Adrenal gland (tissue), 12 donors: ENCODE results near the gene RNPEP. TPM values are rescaled to one million over a fixed set of nuclear protein-coding genes. Genes with fewer than 3 reads are reported as not detected.

ENCODE experiments used
- DNase-seq, 7 donors: peaks; one replicate each; pipeline ENCODE4 v3.0.0-alpha.2; 2019 to 2020
- H3K27ac ChIP-seq, 5 donors: fragments of 200-600 bp; sonication (generic) in 4 of 5; 1 replicate in 3 of 5; 2 replicates in 2 of 5; pipeline versions ENCODE4 v1.5.1 to v1.8.0; 2016 to 2020; ENCODE audit warnings: mild to moderate bottlenecking in 1 of 5
- H3K27me3 ChIP-seq: fragments of 200-600 bp; 2 replicates; pipeline ENCODE4 v1.8.0; 2021
- H3K36me3 ChIP-seq, 2 donors: fragments of 200-600 bp; replicated peaks in 1 of 2; 1 replicate in 1 of 2; 2 replicates in 1 of 2; pipeline versions ENCODE4 v1.5.1 to v1.8.0; 2018 to 2022
- H3K4me1 ChIP-seq, 2 donors: fragments of 200-600 bp; replicated peaks in 1 of 2; 1 replicate in 1 of 2; 2 replicates in 1 of 2; pipeline versions ENCODE4 v1.5.1 to v1.8.0; 2018 to 2021
- H3K4me3 ChIP-seq, 4 donors: fragments of 200-600 bp; sonication (generic) in 3 of 4; one replicate each; pipeline ENCODE4 v1.5.1; 2016 to 2018
- H3K9me3 ChIP-seq, 3 donors: fragments of 200-600 bp; sonication (generic) in 1 of 3; replicated peaks in 1 of 3; 1 replicate in 2 of 3; 2 replicates in 1 of 3; pipeline versions ENCODE4 v1.5.1 to v1.8.0; 2016 to 2021
- POLR2A ChIP-seq, 2 donors: fragments of 450-650 bp; IDR thresholded peaks; one replicate each; pipeline ENCODE4 v1.6.1; 2017; ENCODE audit warnings: antibody characterized with exemption in 2 of 2, mild to moderate bottlenecking in 2 of 2, moderate library complexity in 1 of 2
- WGBS, 4 donors: extraction: QIAGEN DNeasy Blood & Tissue Kit in 2 of 4; methylation state at CpG; one replicate each; pipeline versions ENCODE4 v1.1.5 to v1.1.7; 2013 to 2017; 5-methylcytosine and 5-hydroxymethylcytosine counted together
- intact Hi-C, 2 donors: fragments of 100-400 bp; cut with DNase I; formaldehyde crosslinking; loops; one replicate each; pipeline versions ENCODE4 v1.14.1 to v1.15.0; 2022 to 2023
- polyA plus RNA-seq, 3 donors: library from polyadenylated mRNA; stranded (reverse); fragments of 200-250 nt in 2 of 3; fragments of 350-450 nt in 1 of 3; fragmentation: Illumina TruSeq in 1 of 3; extraction: RNeasy Lipid Tissue Mini Kit (QIAGEN cat#74804) in 1 of 3; gene quantifications; one replicate each; pipeline ENCODE4 v1.2.3, GENCODE V29; 2013 to 2014
- total RNA-seq, 9 donors: library from RNA; depleted of rRNA in 4 of 9; stranded (reverse); fragments of >200 nt in 4 of 9; fragments of 120-200 nt in 1 of 9; fragmentation: NEBNext Ultra II Directional in 1 of 9; extraction: Animal tissue kit (Norgen Biotek cat#: 25700) in 1 of 9; gene quantifications; one replicate each; pipeline versions ENCODE4 v1.1.0 to v1.2.4, GENCODE V29; 2013 to 2023
- TF ChIP-seq, protein P1 (sequence below), 6 experiments: fragments of 450-650 bp in 4 of 6; fragments of 200-600 bp in 2 of 6; sonication (generic) in 1 of 6; IDR thresholded peaks; 1 replicate in 5 of 6; 2 replicates in 1 of 6; pipeline versions ENCODE4 v1.5.1 to v1.8.0; 2016 to 2021; ENCODE audit warnings: antibody characterized with exemption in 6 of 6, mild to moderate bottlenecking in 2 of 6, moderate library complexity in 1 of 6
- donor health status: healthy with polysubstance abuse.
- donor health status: Bipolar disorder and iron deficiency.
- donor health status: DM: yes; HTN: yes; CAD: no.
- donor health status: DM: no; HTN: no; CAD: no.
- donor health status: DM: no; HTN: no; CAD: no.
- donor health status: DM: yes; HTN: yes; CAD: no.

The RNPEP gene
- total and polyA plus RNA-seq, 12 donors: 28.9 to 99.6 (median 62.2) TPM

DNA sequence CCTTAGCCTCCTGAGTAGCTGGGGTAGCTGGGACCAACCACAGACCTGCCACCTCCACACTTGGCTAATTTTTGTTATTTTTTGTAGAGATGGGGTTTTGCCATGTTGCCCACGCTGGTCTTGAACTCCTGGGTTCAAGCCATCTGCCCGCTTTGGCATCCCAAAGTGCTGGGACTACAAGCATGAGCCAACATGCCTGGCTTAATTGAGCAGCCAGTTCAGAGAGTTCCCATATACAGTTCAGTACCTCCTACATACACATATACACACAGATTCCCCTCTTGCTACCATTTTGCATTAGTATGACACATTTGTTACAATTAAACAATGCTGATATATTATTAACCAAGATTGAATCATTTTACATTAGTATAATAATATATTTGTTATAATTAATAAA, 2.9 kb downstream of the RNPEP start:
- H3K4me1 ChIP-seq: peaks cover 0 to 6% of the 10 kb centered on the region in 2 donors

DNA sequence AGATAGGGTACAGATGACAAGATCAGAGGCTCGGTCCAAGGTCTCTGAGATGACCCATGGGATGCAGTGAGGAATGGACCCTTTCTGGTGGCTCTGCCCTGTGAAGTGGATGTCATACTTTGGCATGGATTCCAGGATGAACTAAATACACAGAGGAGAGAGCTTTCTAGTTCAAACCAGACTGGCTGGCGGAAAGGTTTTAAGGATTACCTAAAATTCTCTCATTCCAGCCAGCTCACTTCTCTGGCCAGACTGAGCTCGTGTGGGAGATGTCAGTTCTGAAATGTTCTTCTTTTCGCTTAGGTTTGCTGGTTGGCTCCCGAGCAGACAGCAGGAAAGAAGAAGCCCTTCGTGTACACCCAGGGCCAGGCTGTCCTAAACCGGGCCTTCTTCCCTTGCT, 6.2 kb downstream of the RNPEP start:
- peak in 2 of 7 donors; percentile 5 to 29 for DNase-seq
- Histone ChIP-seq H3K9me3 (no peaks in the 10 kb centered on the region), H3K4me1 (peaks cover 0 to 12% of the 10 kb centered on the region in 2 donors), H3K27me3 (no peaks in the 10 kb centered on the region), H3K36me3 (peaks cover 0 to 50% of the 10 kb centered on the region in 2 donors), H3K4me3 (no peak overlapping the region), H3K27ac (no peak overlapping the region)
- TF ChIP-seq, protein P1, sequence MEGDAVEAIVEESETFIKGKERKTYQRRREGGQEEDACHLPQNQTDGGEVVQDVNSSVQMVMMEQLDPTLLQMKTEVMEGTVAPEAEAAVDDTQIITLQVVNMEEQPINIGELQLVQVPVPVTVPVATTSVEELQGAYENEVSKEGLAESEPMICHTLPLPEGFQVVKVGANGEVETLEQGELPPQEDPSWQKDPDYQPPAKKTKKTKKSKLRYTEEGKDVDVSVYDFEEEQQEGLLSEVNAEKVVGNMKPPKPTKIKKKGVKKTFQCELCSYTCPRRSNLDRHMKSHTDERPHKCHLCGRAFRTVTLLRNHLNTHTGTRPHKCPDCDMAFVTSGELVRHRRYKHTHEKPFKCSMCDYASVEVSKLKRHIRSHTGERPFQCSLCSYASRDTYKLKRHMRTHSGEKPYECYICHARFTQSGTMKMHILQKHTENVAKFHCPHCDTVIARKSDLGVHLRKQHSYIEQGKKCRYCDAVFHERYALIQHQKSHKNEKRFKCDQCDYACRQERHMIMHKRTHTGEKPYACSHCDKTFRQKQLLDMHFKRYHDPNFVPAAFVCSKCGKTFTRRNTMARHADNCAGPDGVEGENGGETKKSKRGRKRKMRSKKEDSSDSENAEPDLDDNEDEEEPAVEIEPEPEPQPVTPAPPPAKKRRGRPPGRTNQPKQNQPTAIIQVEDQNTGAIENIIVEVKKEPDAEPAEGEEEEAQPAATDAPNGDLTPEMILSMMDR (IDR thresholded peaks at IDR 0.05): no peak
- no peak for TF ChIP-seq POLR2A (IDR thresholded peaks at IDR 0.05)
- WGBS, 4 donors: 79 to 90% (median 81%) methylated on average over 6 to 7 of the region's 7 CpGs
- intact Hi-C loops: no loop called here

More for the DNA sequence above, 2.9 kb downstream of the RNPEP start:
- peak in 1 of 7 donors; percentile 28 for DNase-seq
- H3K36me3 ChIP-seq: peaks cover 0 to 20% of the 10 kb centered on the region in 2 donors
- H3K4me3 ChIP-seq: no peak overlapping the region
- TF ChIP-seq, protein P1 (IDR thresholded peaks at IDR 0.05): no peak
- no peak for TF ChIP-seq POLR2A (IDR thresholded peaks at IDR 0.05)
- WGBS, 4 donors: 50 to 92% (median 65%) methylated on average over 2 of the region's 2 CpGs
- intact Hi-C loops: no loop called here
- no peak overlapping the region for H3K27ac ChIP-seq
- H3K9me3 ChIP-seq: no peaks in the 10 kb centered on the region
- no peaks in the 10 kb centered on the region for H3K27me3 ChIP-seq

DNA sequence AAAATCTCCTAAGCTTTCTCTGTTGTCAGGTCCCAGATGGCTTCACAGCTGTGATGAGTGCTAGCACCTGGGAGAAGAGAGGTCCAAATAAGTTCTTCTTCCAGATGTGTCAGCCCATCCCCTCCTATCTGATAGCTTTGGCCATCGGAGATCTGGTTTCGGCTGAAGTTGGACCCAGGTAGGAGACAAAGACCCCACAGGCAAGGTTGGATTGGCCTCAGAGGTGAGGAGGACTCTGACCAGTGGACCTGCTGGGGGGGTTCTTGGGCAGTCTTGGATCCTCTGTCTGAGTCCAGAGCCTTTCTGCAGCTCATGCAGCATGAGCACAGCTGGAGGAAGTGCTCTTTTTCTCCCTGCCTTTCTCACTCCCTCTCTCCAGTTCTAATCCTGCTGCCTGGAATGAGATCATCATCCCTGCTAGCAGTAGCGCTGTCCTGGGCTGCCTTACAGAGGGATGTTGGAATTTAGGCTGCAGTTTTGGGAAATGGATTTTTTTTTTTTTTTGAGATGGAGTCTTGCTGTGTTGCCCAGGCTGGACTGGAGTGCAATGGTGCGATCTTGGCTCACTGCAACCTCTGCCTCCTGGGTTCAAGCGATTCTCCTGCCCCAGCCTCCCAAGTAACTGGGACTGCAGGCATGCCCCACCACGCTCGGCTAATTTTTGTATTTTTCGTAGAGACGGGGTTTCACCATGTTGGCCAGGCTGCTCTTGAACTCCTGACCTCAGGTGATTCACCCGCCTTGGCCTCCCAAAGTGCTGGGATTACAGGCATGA, 7.1 kb downstream of the RNPEP start:
- intact Hi-C loops: no loop called here
- Histone ChIP-seq H3K27me3 (no peaks in the 10 kb centered on the region), H3K4me3 (no peak overlapping the region), H3K4me1 (peaks cover 0 to 12% of the 10 kb centered on the region in 2 donors), H3K36me3 (peaks cover 0 to 57% of the 10 kb centered on the region in 2 donors), H3K9me3 (no peaks in the 10 kb centered on the region), H3K27ac (peak overlapping the region in 2 of 5 donors; percentile 23 to 43)
- WGBS, 4 donors: 84 to 92% (median 90%) methylated on average over 10 of the region's 10 CpGs
- DNase-seq: peak in 2 of 7 donors; percentile 12 to 30
- no peak for TF ChIP-seq POLR2A (IDR thresholded peaks at IDR 0.05)
- TF ChIP-seq, protein P1 (IDR thresholded peaks at IDR 0.05): no peak

- DNase-seq: peak; percentile 63 to 92 (median 87)
- Histone ChIP-seq H3K9me3 (no peaks in the 10 kb centered on the region), H3K27ac (peak overlapping the region in 2 of 5 donors; percentile 23 to 43), H3K36me3 (peaks cover 0 to 57% of the 10 kb centered on the region in 2 donors), H3K4me3 (no peak overlapping the region), H3K4me1 (peaks cover 0 to 12% of the 10 kb centered on the region in 2 donors), H3K27me3 (no peaks in the 10 kb centered on the region)
- intact Hi-C loops: no loop called here
- WGBS, 4 donors: 25 to 38% (median 31%) methylated on average over 6 of the region's 6 CpGs
- no peak for TF ChIP-seq POLR2A (IDR thresholded peaks at IDR 0.05)
- TF ChIP-seq, protein P1 (IDR thresholded peaks at IDR 0.05): no peak
Observed at GRCh38 chr1:201990427-201990826, 8.0 kb downstream of the RNPEP start.
